Endothelial cell of umbilical vein (primary cell): ENCODE data around the gene SFXN2. TPM values are rescaled to one million over a fixed set of nuclear protein-coding genes. Genes with fewer than 3 reads are reported as not detected.
A peak's percentile ranks its signal among the peaks of the same experiment; 100 is the strongest.

Experiments used
- BruUV-seq: library from RNA; stranded (reverse); fragments of 400-500 nt; replicated peaks from 2 replicates; lab custom pipeline; 2021; lab: Mats Ljungman, UMichigan
- CTCF ChIA-PET: fragments of 300-600, 350-600 bp; sonication (Branson Sonifier 250); formaldehyde crosslinking; loops from one replicate; lab custom pipeline; 2021; ENCODE audit warnings: antibody characterized with exemption, inconsistent platforms; lab: Charles Lee
- POLR2A ChIA-PET: fragments of 300-600, 350-600 bp; sonication (Branson Sonifier 250); formaldehyde crosslinking; loops from one replicate; lab custom pipeline; 2021; ENCODE audit warnings: antibody characterized with exemption, inconsistent platforms; lab: Charles Lee
- DNase-seq: peaks from one replicate; pipeline ENCODE4 v3.0.0-alpha.2; 2011; ENCODE audit warnings: low read depth, low spot score
- FAIRE-seq: peaks from 2 replicates; lab custom pipeline; 2011; peaks lifted over from hg19 to GRCh38; lab: Jason Lieb, UNC
- H2AFZ ChIP-seq: 2 replicates; pipeline ENCODE4 v1.6.0; 2012; ENCODE audit warnings: low read depth, low read length, control low read depth, inconsistent platforms
- H3K27ac ChIP-seq: 2 replicates; pipeline ENCODE4 v1.5.1; 2011; ENCODE audit warnings: low read depth, mild to moderate bottlenecking, control low read depth, low read length, moderate library complexity; ENCODE audit not compliant: insufficient read depth
- H3K27me3 ChIP-seq, 2 experiments: 2 replicates each; pipeline versions ENCODE4 v1.6.0 to v1.6.1; 2011; ENCODE audit warnings: low read length in 2 of 2, mixed read lengths in 1 of 2; ENCODE audit not compliant: control insufficient read depth in 2 of 2, insufficient read depth in 2 of 2
- H3K36me3 ChIP-seq, 2 experiments: 2 replicates in 1 of 2; 3 replicates in 1 of 2; pipeline ENCODE4 v1.5.1; 2011; ENCODE audit warnings: low read length in 2 of 2, mild to moderate bottlenecking in 1 of 2, moderate library complexity in 1 of 2; ENCODE audit not compliant: control insufficient read depth in 2 of 2, insufficient read depth in 2 of 2; ENCODE audit errors: extremely low read depth in 1 of 2
- H3K4me1 ChIP-seq: 3 replicates; pipeline ENCODE4 v1.5.1; 2011; ENCODE audit warnings: mild to moderate bottlenecking, low read length; ENCODE audit not compliant: control insufficient read depth, insufficient read depth; ENCODE audit errors: extremely low read depth
- H3K4me2 ChIP-seq: 2 replicates; pipeline ENCODE4 v1.6.1; 2011; ENCODE audit warnings: low read length, control low read depth, mixed read lengths; ENCODE audit not compliant: insufficient read depth
- H3K4me3 ChIP-seq, 3 experiments: fragments of 200-600 bp in 1 of 3; sonication (generic), shearing (Covaris generic) in 1 of 3; replicated peaks in 1 of 3; 2 replicates each; pipeline ENCODE4 v1.5.1; 2011 to 2016; ENCODE audit warnings: control low read depth in 3 of 3, low read length in 3 of 3, mild to moderate bottlenecking in 2 of 3, inconsistent platforms in 1 of 3, low read depth in 1 of 3, moderate library complexity in 1 of 3; ENCODE audit not compliant: insufficient read depth in 1 of 3
- H3K79me2 ChIP-seq: 2 replicates; pipeline ENCODE4 v1.6.0; 2012; ENCODE audit warnings: low read length, inconsistent platforms; ENCODE audit not compliant: control insufficient read depth, insufficient read depth
- H3K9ac ChIP-seq: replicated peaks from 2 replicates; pipeline ENCODE3; 2011; ENCODE audit warnings: low read length, control low read depth; ENCODE audit not compliant: insufficient read depth; ENCODE audit errors: extremely low read depth
- H3K9me1 ChIP-seq: replicated peaks from 3 replicates; pipeline ENCODE4 v1.6.0; 2011; ENCODE audit warnings: mild to moderate bottlenecking, low read length; ENCODE audit not compliant: control insufficient read depth, insufficient read depth; ENCODE audit errors: extremely low read depth
- H3K9me3 ChIP-seq: replicated peaks from 2 replicates; pipeline ENCODE4 v1.5.1; 2012; ENCODE audit warnings: low read length, inconsistent platforms; ENCODE audit not compliant: control insufficient read depth, insufficient read depth
- H4K20me1 ChIP-seq: replicated peaks from 2 replicates; pipeline ENCODE3; 2011; ENCODE audit warnings: mild to moderate bottlenecking, low read length; ENCODE audit not compliant: control insufficient read depth, insufficient read depth; ENCODE audit errors: extremely low read depth
- EZH2 ChIP-seq: IDR thresholded peaks from 2 replicates; pipeline ENCODE4 v1.6.1; 2012; ENCODE audit warnings: borderline replicate concordance, low read depth, mild to moderate bottlenecking, moderate library complexity, low read length, inconsistent platforms; ENCODE audit not compliant: severe bottlenecking
- FOS ChIP-seq: IDR thresholded peaks from 2 replicates; pipeline ENCODE4 v1.6.1; 2011; ENCODE audit warnings: mild to moderate bottlenecking, low read length, moderate library complexity, borderline replicate concordance; ENCODE audit not compliant: insufficient read depth
- JUN ChIP-seq: IDR thresholded peaks from 2 replicates; pipeline ENCODE4 v1.6.1; 2011; ENCODE audit warnings: borderline replicate concordance, low read depth; ENCODE audit not compliant: insufficient read length, insufficient read depth
- MAX ChIP-seq: IDR thresholded peaks from 2 replicates; pipeline ENCODE4 v1.6.1; 2011; ENCODE audit not compliant: insufficient read depth, insufficient read length
- MYC ChIP-seq: IDR thresholded peaks from one replicate; pipeline ENCODE4 v1.6.1; 2011; ENCODE audit warnings: mild to moderate bottlenecking, low read depth, low read length
- POLR2A ChIP-seq: IDR thresholded peaks from 2 replicates; pipeline ENCODE4 v1.6.1; 2012; ENCODE audit warnings: low read depth, mild to moderate bottlenecking, control low read depth, low read length
- POLR2AphosphoS5 ChIP-seq: IDR thresholded peaks from 2 replicates; pipeline ENCODE4 v1.6.1; 2012; ENCODE audit warnings: low read depth, mild to moderate bottlenecking, control low read depth, low read length, moderate library complexity; ENCODE audit not compliant: insufficient read depth
- dilution Hi-C: fragments of 300-500 bp; cut with MboI; formaldehyde crosslinking; loops from one replicate; pipeline ENCODE4 v1.15.0; 2019; ENCODE audit warnings: low sequenced_read_pairs; ENCODE audit not compliant: extremely low pct_ligation_motif_present
- intact Hi-C: fragments of 100-400 bp; cut with micrococcal nuclease; formaldehyde crosslinking; loops from one replicate; pipeline ENCODE4 v1.10.0; 2022
- polyA plus RNA-seq, 4 experiments: library from polyadenylated mRNA; depleted of rRNA in 3 of 4; stranded (reverse) in 3 of 4; unstranded in 1 of 4; fragments of >200 nt; gene quantifications; 2 replicates each; pipeline versions ENCODE4 v1.2.1 to v1.2.3, GENCODE V29; 2011 to 2012; ENCODE audit warnings: missing spikeins in 1 of 4
- total RNA-seq: library from RNA; stranded (reverse); gene quantifications from 2 replicates; pipeline ENCODE4 v1.2.3, GENCODE V29; 2021

SFXN2 gene
- total and polyA plus RNA-seq, 2 donors (not counting 3 experiments of a cell fraction or from before 2014, with no cell fraction given), result 9.8 to 17.0 TPM

DNA sequence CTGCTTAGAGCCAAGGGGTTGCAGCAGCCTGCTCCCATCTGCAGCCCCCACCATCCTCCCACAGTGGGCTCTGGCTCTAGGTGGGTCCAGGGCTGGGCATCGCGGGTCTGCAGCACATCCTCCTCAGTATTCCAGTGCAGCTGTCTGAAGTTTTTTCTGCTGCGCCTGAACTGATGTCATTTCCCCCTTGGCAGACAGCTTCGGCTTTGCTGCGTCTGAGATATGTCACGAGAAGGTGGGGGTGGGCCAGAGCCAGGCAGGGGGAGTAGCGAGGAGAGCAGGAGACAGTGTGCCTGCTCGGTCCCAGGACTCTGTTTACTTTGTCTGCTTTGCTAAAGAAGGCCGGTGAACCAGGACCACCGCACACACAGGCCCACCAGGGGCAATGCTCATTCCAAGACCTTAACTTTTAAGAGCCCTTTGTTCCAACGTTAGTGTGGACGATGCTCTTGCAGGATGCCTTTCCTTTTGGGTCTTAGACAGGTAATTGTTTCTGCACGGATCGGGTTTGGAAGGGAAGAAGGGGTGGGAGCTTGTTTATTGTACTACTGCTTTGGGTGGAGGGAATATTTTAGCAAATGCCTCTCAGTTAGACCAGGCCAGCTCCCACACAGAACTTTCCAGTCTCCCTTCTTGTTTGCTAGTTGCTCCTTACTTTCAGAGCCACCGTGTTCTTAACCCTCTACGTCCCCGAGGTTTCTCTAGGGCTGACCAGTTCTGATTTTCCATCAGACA is 61.7 kb downstream of the SFXN2 start:
- dilution Hi-C loops, result no loop called here
- peaks cover 23% of the 10 kb centered on the region for H3K79me2 ChIP-seq

GRCh38 chr10:102776779-102777456 is 62.5 kb downstream of the SFXN2 start:
- H3K4me3 ChIP-seq, result peak overlapping the region; percentile 0 to 76 (median 54)
- H3K36me3 ChIP-seq, result peaks cover 0 to 2% of the 10 kb centered on the region in 2 experiments
- TSS peak; percentile 87 for BruUV-seq
- H4K20me1 ChIP-seq, result no peaks in the 10 kb centered on the region
- ChIA-PET POLR2A (interaction anchor here (0.8 to 1.4 kb wide), 3 partner anchors 12 to 39 kb away, joined by 5 to 8 read pairs (median 8); no protein-coding TSS in a partner anchor), CTCF (interaction anchor here (0.6 to 3.9 kb wide), 13 partner anchors 11 to 125 kb away, joined by 3 to 44 read pairs (median 6); partner anchors contain the start of genes CYP17A1 and WBP1L)
- H3K9ac ChIP-seq, result peak overlapping the region; percentile 99
- no peaks in the 10 kb centered on the region for H3K9me1 ChIP-seq
- FAIRE-seq (peak; percentile 84), DNase-seq (peak; percentile 92)
- dilution Hi-C loops (no loop called here), intact Hi-C loops (loop anchor here (1.0 to 5.0 kb wide), 5 partner anchors 24 to 78 kb away; partner anchors contain the start of genes BORCS7 and WBP1L)
- H3K27me3 ChIP-seq, result no peaks in the 10 kb centered on the region
- H2AFZ ChIP-seq, result no peak overlapping the region
- TF ChIP-seq POLR2A (peak; percentile 62), POLR2AphosphoS5 (peak; percentile 47), MAX (no peak), EZH2 (no peak)
- H3K4me1 ChIP-seq, result peaks cover 67% of the 10 kb centered on the region
- H3K9me3 ChIP-seq, result no peaks in the 10 kb centered on the region
- H3K4me2 ChIP-seq, result peak overlapping the region; percentile 88
- peak overlapping the region; percentile 98 for H3K27ac ChIP-seq
- peaks cover 23% of the 10 kb centered on the region for H3K79me2 ChIP-seq

More for the DNA sequence above, 61.7 kb downstream of the SFXN2 start:
- H3K27me3 ChIP-seq, result no peaks in the 10 kb centered on the region
- peak overlapping the region; percentile 99 for H3K9ac ChIP-seq
- H3K4me2 ChIP-seq, result peak overlapping the region; percentile 88
- no peaks in the 10 kb centered on the region for H3K9me3 ChIP-seq
- BruUV-seq, result TSS peak; percentile 85
- H3K4me1 ChIP-seq, result peaks cover 59% of the 10 kb centered on the region
- ChIA-PET CTCF (interaction anchor here (0.6 to 3.9 kb wide), 13 partner anchors 10 to 550 kb away, joined by 3 to 44 read pairs (median 6); partner anchors contain the start of genes CYP17A1 and ELOVL3), POLR2A (interaction anchor here (0.7 to 1.4 kb wide), 7 partner anchors 9 to 62 kb away, joined by 3 to 5 read pairs (median 3); partner anchors contain the start of genes ARL3 and SFXN2)
- no peaks in the 10 kb centered on the region for H3K9me1 ChIP-seq
- no peaks in the 10 kb centered on the region for H4K20me1 ChIP-seq
- peak; percentile 98 for DNase-seq
- no peak overlapping the region for H2AFZ ChIP-seq
- TF ChIP-seq POLR2AphosphoS5, result peak; percentile 73
- no peak for TF ChIP-seq EZH2
- TF ChIP-seq POLR2A, result no peak
- peak; percentile 36 for TF ChIP-seq JUN
- TF ChIP-seq MYC, result no peak
- TF ChIP-seq FOS, result no peak
- H3K36me3 ChIP-seq, result peaks cover 0 to 2% of the 10 kb centered on the region in 2 experiments
- peak; percentile 99 for FAIRE-seq
- peak overlapping the region; percentile 98 for H3K27ac ChIP-seq
- peak overlapping the region; percentile 0 to 76 (median 54) for H3K4me3 ChIP-seq
- intact Hi-C loops, result loop anchor here (1.0 to 5.0 kb wide), 4 partner anchors 23 to 79 kb away; partner anchors contain the start of genes BORCS7 and WBP1L
